ENCODE results near the gene SGO1. TPM values are rescaled to one million over a fixed set of nuclear protein-coding genes. Genes with fewer than 3 reads are reported as not detected.

Gene SGO1
- total RNA-seq, 1 experiment from 2014 or later, result 14.8 TPM

- Histone ChIP-seq H3K9me3 (ENCODE audit: control insufficient read depth, insufficient read depth, low read depth, low read length) (no peaks in the 10 kb centered on the region), H3K27ac (ENCODE audit: low read length) (no peak overlapping the region), H3K36me3 (ENCODE audit: control insufficient read depth, insufficient read depth, low read length) (no peaks in the 10 kb centered on the region; the same call in 1 of the 2 replicates), H3K4me1 (ENCODE audit: control insufficient read depth, insufficient read depth, low read length) (no peaks in the 10 kb centered on the region), H3K4me3 (ENCODE audit: low read depth in 2 of 2, low read length in 2 of 2) (no peak overlapping the region), H3K27me3 (ENCODE audit: control insufficient read depth, insufficient read depth, low read length) (no peaks in the 10 kb centered on the region)
- ATAC-seq (no peak), DNase-seq (ENCODE audit: low read depth, low spot score) (no peak)
- intact Hi-C loops (cut with micrococcal nuclease; ENCODE audit: unreplicated experiment) (no loop called here), in situ Hi-C loops (cut with HindIII; ENCODE audit: low pct_unique_long_range_greater_than_20kb, low sequenced_read_pairs) (no loop called here)
- CTCF ChIA-PET, result no interaction called here
- BruUV-seq (replicated peaks), result no TSS peak
- no peak for TF ChIP-seq POLR2AphosphoS5 (IDR thresholded peaks at IDR 0.05; ENCODE audit: low read depth, low read length)
- TF ChIP-seq TCF7L2 (IDR thresholded peaks at IDR 0.05; ENCODE audit: low read depth, low read length), result no peak
- no peak for TF ChIP-seq REST (IDR thresholded peaks at IDR 0.05; ENCODE audit: insufficient read depth in 1 of 2, low read depth in 2 of 2, low read length in 1 of 2)
- TF ChIP-seq CTCF (IDR thresholded peaks at IDR 0.05), result no peak
- no peak for TF ChIP-seq SIN3A (IDR thresholded peaks at IDR 0.05; ENCODE audit: borderline replicate concordance, insufficient read depth, low read depth, low read length)
- POLR2A ChIA-PET, result no interaction called here
Measured at GRCh38 chr3:20154078-20154477, 31.9 kb downstream of the SGO1 start.

GRCh38 chr3:20148466-20148865 is 37.5 kb downstream of the SGO1 start:
- intact Hi-C loops (cut with micrococcal nuclease; ENCODE audit: unreplicated experiment), result no loop called here
- H3K27me3 ChIP-seq (ENCODE audit: control insufficient read depth, insufficient read depth, low read length), result no peaks in the 10 kb centered on the region
- H3K4me3 ChIP-seq (ENCODE audit: low read depth in 2 of 2, low read length in 2 of 2), result no peak overlapping the region
- ChIA-PET CTCF (no interaction called here), POLR2A (interaction anchor here (0.5 kb wide), 1 partner anchor 27 kb away, joined by 3 read pairs; no protein-coding TSS in a partner anchor)
- no peaks in the 10 kb centered on the region for H3K9me3 ChIP-seq (ENCODE audit: control insufficient read depth, insufficient read depth, low read depth, low read length)
- no peaks in the 10 kb centered on the region for H3K36me3 ChIP-seq (ENCODE audit: control insufficient read depth, insufficient read depth, low read length)
- no TSS peak for BruUV-seq (replicated peaks)
- in situ Hi-C loops (cut with HindIII; ENCODE audit: low pct_unique_long_range_greater_than_20kb, low sequenced_read_pairs), result no loop called here
- ATAC-seq (no peak), DNase-seq (ENCODE audit: low read depth, low spot score) (no peak)
- no peak overlapping the region for H3K27ac ChIP-seq (ENCODE audit: low read length)
- H3K4me1 ChIP-seq (ENCODE audit: control insufficient read depth, insufficient read depth, low read length), result no peaks in the 10 kb centered on the region
- no peak for TF ChIP-seq POLR2AphosphoS5 (IDR thresholded peaks at IDR 0.05; ENCODE audit: low read depth, low read length)
- no peak for TF ChIP-seq REST (IDR thresholded peaks at IDR 0.05; ENCODE audit: insufficient read depth in 1 of 2, low read depth in 2 of 2, low read length in 1 of 2)
- no peak for TF ChIP-seq CTCF (IDR thresholded peaks at IDR 0.05)
- TF ChIP-seq TCF7L2 (IDR thresholded peaks at IDR 0.05; ENCODE audit: low read depth, low read length), result no peak
- no peak for TF ChIP-seq SIN3A (IDR thresholded peaks at IDR 0.05; ENCODE audit: borderline replicate concordance, insufficient read depth, low read depth, low read length)
